HEK293T (cell line): ENCODE data around the gene KIF1A.

Experiments used
- CTCF ChIA-PET: fragments of 350-600 bp; formaldehyde crosslinking; extraction: SDS; loops from one replicate; lab custom pipeline; 2021; ENCODE audit warnings: antibody characterized with exemption, inconsistent platforms; lab: Yijun Ruan, JAX
- POLR2A ChIA-PET: fragments of 350-600 bp; formaldehyde crosslinking; extraction: SDS; loops from one replicate; lab custom pipeline; 2020; ENCODE audit warnings: antibody characterized with exemption, inconsistent platforms; lab: Yijun Ruan, JAX
- DNase-seq: peaks from one replicate; pipeline ENCODE4 v3.0.0; 2012; ENCODE audit warnings: mixed read lengths; ENCODE audit errors: extremely low spot score
- ARNT ChIP-seq: fragments of 450-650 bp; IDR thresholded peaks from 2 replicates; pipeline ENCODE4 v1.6.1; 2017; ENCODE audit warnings: mild to moderate bottlenecking
- BHLHE40 ChIP-seq: fragments of 450-650 bp; IDR thresholded peaks from 2 replicates; pipeline ENCODE4 v1.6.1; 2016; ENCODE audit warnings: mild to moderate bottlenecking, moderate library complexity, borderline replicate concordance
- CTBP1 ChIP-seq: fragments of 450-650 bp; IDR thresholded peaks from 2 replicates; pipeline ENCODE4 v1.6.1; 2016; ENCODE audit warnings: borderline replicate concordance
- ELF4 ChIP-seq: fragments of 450-650 bp; IDR thresholded peaks from 2 replicates; pipeline ENCODE4 v1.6.1; 2017; ENCODE audit warnings: antibody characterized with exemption
- FOXA1 ChIP-seq: fragments of 450-650 bp; IDR thresholded peaks from 2 replicates; pipeline ENCODE4 v1.6.1; 2016; ENCODE audit warnings: mild to moderate bottlenecking
- FOXK2 ChIP-seq: fragments of 450-650 bp; IDR thresholded peaks from 2 replicates; pipeline ENCODE4 v1.6.1; 2016; ENCODE audit warnings: mild to moderate bottlenecking
- FOXM1 ChIP-seq: fragments of 450-650 bp; IDR thresholded peaks from 2 replicates; pipeline ENCODE4 v1.6.1; 2017; ENCODE audit warnings: mild to moderate bottlenecking, borderline replicate concordance
- HDGF ChIP-seq: fragments of 450-650 bp; IDR thresholded peaks from 2 replicates; pipeline ENCODE4 v1.6.1; 2017; ENCODE audit warnings: antibody characterized with exemption, borderline replicate concordance
- L3MBTL2 ChIP-seq: fragments of 450-650 bp; conservative IDR thresholded peaks from 2 replicates; pipeline ENCODE4 v1.6.1; 2016; ENCODE audit warnings: mild to moderate bottlenecking
- LEF1 ChIP-seq: fragments of 450-650 bp; IDR thresholded peaks from 2 replicates; pipeline ENCODE4 v1.6.1; 2017; ENCODE audit warnings: mild to moderate bottlenecking, borderline replicate concordance
- NFRKB ChIP-seq: fragments of 450-650 bp; IDR thresholded peaks from 2 replicates; pipeline ENCODE4 v1.6.1; 2016; ENCODE audit warnings: mild to moderate bottlenecking, moderate library complexity
- SP1 ChIP-seq: fragments of 450-650 bp; IDR thresholded peaks from 2 replicates; pipeline ENCODE4 v1.6.1; 2017
- SUZ12 ChIP-seq: fragments of 450-650 bp; IDR thresholded peaks from 2 replicates; pipeline ENCODE4 v1.6.1; 2016; ENCODE audit warnings: mild to moderate bottlenecking
- TARDBP ChIP-seq: fragments of 450-650 bp; IDR thresholded peaks from 2 replicates; pipeline ENCODE4 v1.6.1; 2016
- ZNF384 ChIP-seq: fragments of 450-650 bp; IDR thresholded peaks from 2 replicates; pipeline ENCODE4 v1.6.1; 2016
- TF ChIP-seq, protein P1 (sequence below): fragments of 450-650 bp; IDR thresholded peaks from 2 replicates; pipeline ENCODE4 v1.6.1; 2016

Gene KIF1A

DNA sequence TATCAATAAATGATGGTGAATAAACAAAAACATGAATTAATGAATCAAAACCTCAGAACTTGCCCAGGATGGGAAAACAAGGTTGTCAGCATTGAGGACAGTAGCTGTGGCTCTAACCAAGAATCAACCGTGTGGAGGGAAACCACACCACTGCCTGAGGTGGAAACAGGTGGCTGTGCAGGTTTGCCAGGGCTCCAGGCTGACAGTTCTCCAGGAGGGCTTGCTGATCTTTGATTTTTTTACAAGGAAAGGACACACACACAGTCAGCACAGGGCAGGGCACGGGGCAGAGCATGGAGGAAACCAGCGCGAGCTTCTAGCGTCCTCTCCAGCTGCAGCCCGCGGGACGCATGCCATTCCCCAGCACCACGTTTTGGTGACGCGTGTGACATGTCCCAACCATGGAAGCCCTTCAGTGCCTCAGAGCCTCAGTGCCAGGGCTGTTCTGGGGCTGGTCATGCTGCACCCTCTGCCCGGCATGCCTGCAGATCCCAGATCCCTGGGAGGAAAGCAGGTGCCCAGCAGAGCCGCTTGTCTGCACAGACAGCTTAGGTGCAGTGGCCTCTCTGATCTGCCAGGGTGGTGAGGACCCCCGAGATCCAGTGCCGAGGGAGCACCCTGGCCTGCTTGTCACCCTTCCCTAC lies 32.8 kb upstream of the KIF1A start:
- POLR2A ChIA-PET = no interaction called here
- no peak for DNase-seq
- CTCF ChIA-PET = interaction anchor here (1.4 kb wide), 1 partner anchor 12 kb away, joined by 4 read pairs; no protein-coding TSS in a partner anchor
- TF ChIP-seq SP1 = no peak
- no peak for TF ChIP-seq NFRKB
- TF ChIP-seq, protein P1, sequence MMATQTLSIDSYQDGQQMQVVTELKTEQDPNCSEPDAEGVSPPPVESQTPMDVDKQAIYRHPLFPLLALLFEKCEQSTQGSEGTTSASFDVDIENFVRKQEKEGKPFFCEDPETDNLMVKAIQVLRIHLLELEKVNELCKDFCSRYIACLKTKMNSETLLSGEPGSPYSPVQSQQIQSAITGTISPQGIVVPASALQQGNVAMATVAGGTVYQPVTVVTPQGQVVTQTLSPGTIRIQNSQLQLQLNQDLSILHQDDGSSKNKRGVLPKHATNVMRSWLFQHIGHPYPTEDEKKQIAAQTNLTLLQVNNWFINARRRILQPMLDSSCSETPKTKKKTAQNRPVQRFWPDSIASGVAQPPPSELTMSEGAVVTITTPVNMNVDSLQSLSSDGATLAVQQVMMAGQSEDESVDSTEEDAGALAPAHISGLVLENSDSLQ = no peak
- TF ChIP-seq FOXA1 = no peak
- TF ChIP-seq CTBP1 = no peak
- TF ChIP-seq L3MBTL2 = no peak
- no peak for TF ChIP-seq ZNF384
- TF ChIP-seq ARNT = no peak
- no peak for TF ChIP-seq FOXK2
- no peak for TF ChIP-seq SUZ12
- no peak for TF ChIP-seq FOXM1
- TF ChIP-seq ELF4 = no peak
- no peak for TF ChIP-seq TARDBP
- TF ChIP-seq LEF1 = no peak

- POLR2A ChIA-PET = no interaction called here
- no peak for TF ChIP-seq TARDBP
- TF ChIP-seq, protein P1 = peak; percentile 56
- DNase-seq = peak; percentile 84
- CTCF ChIA-PET = interaction anchor here (0.6 to 1.4 kb wide), 3 partner anchors 10 to 541 kb away, joined by 3 to 4 read pairs (median 4); no protein-coding TSS in a partner anchor
Measured at GRCh38 chr2:240851078-240851991, 31.3 kb upstream of the KIF1A start.

GRCh38 chr2:240850756-240851077 lies 30.7 kb upstream of the KIF1A start:
- TF ChIP-seq BHLHE40 = no peak
- TF ChIP-seq FOXM1 = no peak
- no peak for TF ChIP-seq NFRKB
- no peak for TF ChIP-seq L3MBTL2
- no peak for TF ChIP-seq FOXA1
- TF ChIP-seq CTBP1 = no peak
- TF ChIP-seq LEF1 = no peak
- TF ChIP-seq ARNT = no peak
- TF ChIP-seq, protein P1 = no peak
- no peak for TF ChIP-seq SP1
- no peak for TF ChIP-seq TARDBP
- no peak for TF ChIP-seq ZNF384
- no peak for TF ChIP-seq ELF4
- TF ChIP-seq HDGF = no peak
- no peak for TF ChIP-seq SUZ12
- TF ChIP-seq FOXK2 = no peak
- ChIA-PET POLR2A (no interaction called here), CTCF (interaction anchor here (0.6 kb wide), 1 partner anchor 323 kb away, joined by 3 read pairs; no protein-coding TSS in a partner anchor)
- no peak for DNase-seq

DNA sequence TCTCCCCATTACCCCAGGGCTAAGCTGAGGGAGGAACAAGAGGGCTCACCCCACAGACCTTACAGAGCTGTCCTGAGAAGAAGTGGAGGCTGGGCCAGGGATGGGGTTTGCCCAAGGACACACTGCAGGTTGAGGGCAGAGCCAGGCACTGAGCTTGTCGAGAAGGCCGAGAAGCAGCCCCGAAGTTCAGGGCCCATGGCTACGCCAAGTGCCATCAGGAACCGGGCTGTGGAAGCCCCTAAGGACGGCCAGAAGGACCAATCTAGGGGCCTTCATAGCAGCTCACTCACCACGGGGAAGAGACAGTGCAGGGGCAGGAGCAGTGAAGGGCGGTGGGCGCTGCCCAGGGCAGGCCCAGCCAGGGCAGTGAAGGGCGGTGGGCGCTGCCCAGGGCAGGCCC lies 30.0 kb upstream of the KIF1A start:
- ChIA-PET POLR2A (no interaction called here), CTCF (interaction anchor here (0.9 kb wide), 1 partner anchor 10 kb away, joined by 4 read pairs; no protein-coding TSS in a partner anchor)
- no peak for TF ChIP-seq ARNT
- no peak for TF ChIP-seq LEF1
- no peak for TF ChIP-seq FOXA1
- TF ChIP-seq, protein P1 = no peak
- TF ChIP-seq HDGF = no peak
- TF ChIP-seq ZNF384 = no peak
- no peak for TF ChIP-seq FOXM1
- no peak for TF ChIP-seq L3MBTL2
- TF ChIP-seq SUZ12 = no peak
- no peak for TF ChIP-seq BHLHE40
- TF ChIP-seq CTBP1 = no peak
- TF ChIP-seq ELF4 = no peak
- no peak for DNase-seq
